PC-3 (cell line): ENCODE results near the gene TRMO.

ENCODE experiments used
- EZH2 ChIP-seq: fragments of 300-600 bp; sonication (generic); IDR thresholded peaks from one replicate; pipeline ENCODE4 v1.6.1; 2017; ENCODE audit warnings: antibody characterized with exemption, mild to moderate bottlenecking, low read length; ENCODE audit not compliant: unreplicated experiment
- TF ChIP-seq, protein P1 (sequence below): fragments of 300-600 bp; sonication (generic); conservative IDR thresholded peaks from 2 replicates; pipeline ENCODE4 v1.5.1; 2017; ENCODE audit warnings: antibody characterized with exemption, low read depth, mild to moderate bottlenecking, low read length

DNA sequence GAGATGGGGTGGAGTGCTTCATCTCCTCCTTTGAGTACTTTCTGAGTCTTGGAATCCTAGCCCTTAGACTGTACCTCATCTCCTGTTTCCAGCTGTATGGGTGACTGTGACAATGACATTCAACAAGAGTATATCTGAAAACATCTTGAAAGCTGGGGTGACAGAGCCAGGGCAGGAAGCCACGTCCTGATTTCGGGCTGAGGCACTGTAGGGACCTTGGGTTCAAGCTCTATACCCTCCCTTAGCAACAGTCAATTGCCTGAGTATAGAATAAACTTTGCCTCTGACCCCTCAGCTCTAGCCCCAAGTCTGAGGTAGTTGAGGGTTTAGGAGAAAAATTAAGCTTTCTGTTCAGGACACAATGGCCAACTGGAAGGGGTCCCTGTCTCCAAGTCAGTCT, 63.0 kb downstream of the TRMO start:
- TF ChIP-seq, protein P1, sequence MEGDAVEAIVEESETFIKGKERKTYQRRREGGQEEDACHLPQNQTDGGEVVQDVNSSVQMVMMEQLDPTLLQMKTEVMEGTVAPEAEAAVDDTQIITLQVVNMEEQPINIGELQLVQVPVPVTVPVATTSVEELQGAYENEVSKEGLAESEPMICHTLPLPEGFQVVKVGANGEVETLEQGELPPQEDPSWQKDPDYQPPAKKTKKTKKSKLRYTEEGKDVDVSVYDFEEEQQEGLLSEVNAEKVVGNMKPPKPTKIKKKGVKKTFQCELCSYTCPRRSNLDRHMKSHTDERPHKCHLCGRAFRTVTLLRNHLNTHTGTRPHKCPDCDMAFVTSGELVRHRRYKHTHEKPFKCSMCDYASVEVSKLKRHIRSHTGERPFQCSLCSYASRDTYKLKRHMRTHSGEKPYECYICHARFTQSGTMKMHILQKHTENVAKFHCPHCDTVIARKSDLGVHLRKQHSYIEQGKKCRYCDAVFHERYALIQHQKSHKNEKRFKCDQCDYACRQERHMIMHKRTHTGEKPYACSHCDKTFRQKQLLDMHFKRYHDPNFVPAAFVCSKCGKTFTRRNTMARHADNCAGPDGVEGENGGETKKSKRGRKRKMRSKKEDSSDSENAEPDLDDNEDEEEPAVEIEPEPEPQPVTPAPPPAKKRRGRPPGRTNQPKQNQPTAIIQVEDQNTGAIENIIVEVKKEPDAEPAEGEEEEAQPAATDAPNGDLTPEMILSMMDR: no peak
- no peak for TF ChIP-seq EZH2
